ENCODE data around the gene RTP5.
"Not testable (repeated sequence)": the region's sequence is repeated elsewhere in the genome, so short reads cannot be mapped to it uniquely, and the experiment has no call there.

The RTP5 gene

GRCh38 chr2:241902357-241902991 is 32.9 kb downstream of the RTP5 start:
- no peak for DNase-seq (ENCODE audit: low read depth)

GRCh38 chr2:241903121-241904010 is 33.8 kb downstream of the RTP5 start:
- no peak for DNase-seq (ENCODE audit: low read depth)

GRCh38 chr2:241904011-241904718 is 34.6 kb downstream of the RTP5 start:
- no peak for DNase-seq (ENCODE audit: low read depth)

DNA sequence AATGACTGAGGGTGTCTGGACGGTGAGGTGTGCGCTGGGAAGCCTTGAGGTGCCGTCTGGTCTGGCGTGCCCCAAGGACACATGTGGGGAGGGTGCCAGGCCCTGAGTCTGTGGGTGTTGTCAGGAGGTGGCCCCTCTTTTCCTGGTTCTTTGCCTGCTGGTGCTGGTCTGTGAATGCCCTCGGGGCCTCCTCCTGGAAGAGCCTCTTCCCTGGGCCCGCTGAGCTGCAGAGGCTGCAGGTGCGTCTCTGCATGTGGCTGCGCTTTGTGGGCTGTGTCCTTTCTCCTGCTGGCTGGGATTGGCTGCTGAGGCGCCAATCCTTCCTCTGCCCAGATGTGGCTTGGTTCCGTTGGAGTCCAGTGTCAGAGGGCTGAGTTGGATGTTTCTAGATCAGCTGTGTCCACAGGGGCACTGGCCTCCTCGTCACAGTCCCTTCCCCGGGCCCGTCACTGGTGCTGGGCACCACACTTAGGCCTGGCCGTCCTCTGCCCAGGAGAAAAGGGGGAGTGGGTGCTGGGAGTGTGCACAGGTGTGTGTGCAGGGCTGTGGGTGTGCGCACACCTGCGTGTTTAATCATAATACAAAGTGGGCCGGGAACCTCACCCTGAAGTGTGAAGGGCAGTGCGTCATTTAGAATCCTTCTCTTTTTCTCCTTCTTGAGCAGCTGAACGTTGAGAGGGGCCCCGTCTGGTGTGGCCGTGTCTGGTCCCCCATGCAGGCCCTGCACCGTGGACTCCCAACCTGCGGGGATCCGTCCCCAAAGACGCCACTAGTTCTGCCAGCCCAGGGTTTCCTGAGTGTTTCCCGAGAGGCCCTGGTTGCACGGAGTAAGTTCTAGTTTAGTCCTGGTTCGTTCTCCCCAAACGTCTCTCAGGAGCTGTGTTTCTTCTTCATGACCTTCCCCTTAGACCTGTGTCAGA is 35.5 kb downstream of the RTP5 start:
- DNase-seq (ENCODE audit: low read depth), result no peak

DNA sequence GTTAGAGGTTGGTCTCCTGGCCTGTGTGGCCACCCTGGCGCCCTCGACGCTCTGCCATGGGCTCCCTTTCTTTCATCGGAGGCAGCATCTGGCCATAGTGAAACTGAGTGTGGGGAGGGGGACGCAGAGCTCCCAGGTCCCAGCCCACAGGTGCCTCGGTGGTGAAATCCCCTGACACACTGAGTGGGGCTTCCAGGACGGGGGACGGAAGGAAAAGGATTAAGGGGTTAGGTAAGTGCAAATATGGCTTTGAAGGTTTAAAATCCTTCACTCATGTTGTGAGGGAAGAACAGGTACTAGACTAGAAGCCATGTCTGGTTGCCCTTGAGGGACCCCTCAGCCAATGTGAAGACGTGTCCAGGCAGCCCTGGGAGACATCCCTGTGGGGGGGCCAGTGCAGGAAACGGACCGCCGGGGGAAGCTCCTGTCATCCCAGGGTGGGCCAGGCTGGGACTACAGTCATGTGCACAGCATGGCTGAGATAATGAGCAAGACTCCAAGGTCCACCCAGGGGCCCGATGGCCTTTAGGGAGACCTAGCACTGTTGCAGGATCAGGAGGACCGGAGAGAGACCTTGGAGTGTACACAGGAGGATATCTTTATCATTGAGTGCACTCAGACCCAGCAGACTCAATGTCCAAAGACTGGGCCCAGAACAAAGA is 36.3 kb downstream of the RTP5 start:
- no peak for DNase-seq (ENCODE audit: low read depth)

GRCh38 chr2:241906378-241906770 is 36.8 kb downstream of the RTP5 start:
- not testable (repeated sequence) for DNase-seq (ENCODE audit: low read depth)

DNA sequence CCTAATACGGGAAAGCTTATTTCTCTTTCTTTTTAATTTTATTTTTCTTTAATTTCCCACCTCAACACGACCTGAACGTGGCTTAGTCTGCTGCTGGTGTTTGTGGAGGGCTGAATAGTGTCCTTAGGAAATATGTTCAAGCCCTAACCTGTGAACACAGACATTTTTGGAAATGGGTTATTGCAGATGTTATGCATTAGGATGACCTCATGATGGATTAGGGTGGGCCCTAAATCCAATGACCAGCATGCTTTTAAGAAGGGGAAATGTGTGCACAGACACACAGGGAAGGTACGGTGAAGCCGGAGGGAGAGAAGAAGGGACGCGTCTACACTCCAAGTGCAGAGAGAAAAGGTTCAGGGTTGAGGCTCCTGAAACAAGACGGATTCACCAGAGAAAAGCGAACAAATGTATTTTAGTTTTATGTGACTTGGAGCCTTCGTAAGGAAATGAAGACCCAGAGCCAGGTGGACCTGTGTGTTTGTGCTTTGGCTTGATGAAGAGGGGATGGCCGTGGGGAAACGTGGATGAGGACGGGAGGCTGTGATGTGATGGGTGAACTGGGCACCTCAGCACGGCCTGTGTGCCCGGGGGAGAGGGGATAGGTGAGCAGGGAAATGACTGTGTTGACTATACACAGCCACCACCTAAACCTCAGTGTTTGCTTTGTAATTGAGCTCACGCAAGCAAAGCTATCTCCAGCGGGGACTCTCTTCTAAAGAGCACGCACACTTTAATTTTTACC is 37.5 kb downstream of the RTP5 start:
- no peak for DNase-seq (ENCODE audit: low read depth)

GRCh38 chr2:241907831-241908230 is 38.3 kb downstream of the RTP5 start:
- DNase-seq (ENCODE audit: low read depth), result not testable (repeated sequence)

GRCh38 chr2:241908686-241909420 is 39.3 kb downstream of the RTP5 start:
- no peak for DNase-seq (ENCODE audit: low read depth)

- no peak for DNase-seq (ENCODE audit: low read depth)
These were observed 40.2 kb downstream of the RTP5 start for GRCh38 chr2:241909769-241910168.

GRCh38 chr2:241910604-241911520 is 41.3 kb downstream of the RTP5 start:
- no peak for DNase-seq (ENCODE audit: low read depth)

DNA sequence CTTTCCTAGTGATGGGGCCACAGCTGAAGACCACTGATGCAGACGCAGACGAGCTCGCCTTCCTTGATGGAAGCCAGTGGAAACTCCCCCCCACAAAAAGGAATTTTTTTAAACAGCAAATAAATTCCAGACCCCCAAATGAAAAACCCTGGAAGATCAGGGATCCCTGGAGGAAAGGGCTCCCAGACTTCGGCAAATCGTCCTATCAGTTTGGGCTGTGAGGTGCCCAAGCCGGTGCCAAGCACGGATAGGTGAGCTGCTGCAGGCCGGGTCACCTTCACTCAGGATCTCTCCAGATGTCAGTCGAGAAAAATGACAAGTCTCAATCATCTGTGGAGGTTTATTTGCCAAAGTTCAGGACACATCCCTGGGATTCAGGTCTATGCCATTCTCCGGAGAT is 42.0 kb downstream of the RTP5 start:
- no peak for DNase-seq (ENCODE audit: low read depth)

- no peak for DNase-seq (ENCODE audit: low read depth)
These were observed 42.6 kb downstream of the RTP5 start for GRCh38 chr2:241912021-241912555.

DNA sequence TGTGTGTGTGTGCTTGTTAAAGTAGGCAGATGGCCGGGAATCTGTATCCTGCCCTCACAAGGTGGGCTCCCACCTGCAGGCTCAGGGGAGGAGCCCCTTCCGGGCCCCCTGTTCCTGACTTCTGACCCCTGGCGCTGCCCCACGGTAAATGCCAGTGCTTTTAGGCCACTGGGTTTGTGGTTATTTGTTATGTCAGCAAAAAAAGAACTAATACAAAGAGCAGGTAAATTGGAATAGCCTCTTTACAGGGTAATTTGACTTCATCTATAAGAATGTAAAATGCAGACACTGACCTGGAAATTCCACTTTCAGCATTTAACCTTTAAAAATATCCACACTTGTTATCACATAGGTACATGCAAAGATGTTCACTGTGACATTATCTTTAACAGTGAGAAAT is 44.2 kb downstream of the RTP5 start:
- DNase-seq (ENCODE audit: low read depth), result no peak

- DNase-seq (ENCODE audit: low read depth), result no peak
These were observed 45.0 kb downstream of the RTP5 start for GRCh38 chr2:241914542-241914941.

DNA sequence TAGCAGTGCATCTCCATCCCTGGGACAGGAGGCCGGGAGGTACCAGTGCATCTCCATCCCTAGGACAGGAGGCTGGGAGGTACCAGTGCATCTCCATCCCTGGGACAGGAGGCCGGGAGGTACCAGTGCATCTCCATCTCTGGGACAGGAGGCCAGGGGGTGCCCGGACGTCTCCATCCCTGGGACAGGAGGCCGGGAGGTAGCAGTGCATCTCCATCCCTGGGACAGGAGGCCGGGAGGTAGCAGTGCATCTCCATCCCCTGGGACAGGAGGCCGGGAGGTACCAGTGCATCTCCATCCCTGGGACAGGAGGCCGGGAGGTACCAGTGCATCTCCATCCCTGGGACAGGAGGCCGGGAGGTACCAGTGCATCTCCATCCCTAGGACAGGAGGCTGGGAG is 52.1 kb downstream of the RTP5 start:
- not testable (repeated sequence) for DNase-seq (ENCODE audit: low read depth)

- DNase-seq (ENCODE audit: low read depth), result no peak
These were observed 52.9 kb downstream of the RTP5 start for GRCh38 chr2:241922411-241922810.

GRCh38 chr2:241922816-241923601 is 53.5 kb downstream of the RTP5 start:
- not testable (repeated sequence) for DNase-seq (ENCODE audit: low read depth)
